CD4-positive, alpha-beta T cell treated with Interleukin-10 for 1 hour (primary cell): ENCODE data around the gene TMEM163.

Source experiments
- DNase-seq: peaks from one replicate; pipeline ENCODE4 v3.0.0-alpha.2; 2020

Gene TMEM163

DNA sequence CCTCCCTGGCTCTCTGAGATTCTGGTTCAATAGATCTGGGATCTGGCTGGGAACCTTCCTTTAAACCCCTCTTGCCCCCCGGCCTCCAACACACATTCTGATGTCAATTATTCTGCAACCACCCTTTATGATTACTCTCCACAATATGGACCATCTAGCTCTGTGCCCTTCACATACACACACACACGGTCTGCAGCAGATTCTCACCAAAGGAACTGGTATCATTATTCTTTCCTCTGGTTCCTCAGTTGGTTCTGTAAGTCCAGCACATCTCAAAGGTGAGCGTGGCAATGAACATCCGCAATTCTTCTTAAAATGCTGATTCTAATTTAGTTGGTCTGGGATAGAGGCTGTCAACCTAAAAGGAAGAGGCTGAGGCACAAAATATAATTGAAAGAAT, 2.8 kb upstream of the TMEM163 start:
- no peak for DNase-seq

GRCh38 chr2:134718023-134718816, 580 bp downstream of the TMEM163 start:
- peak; percentile 7 for DNase-seq

DNA sequence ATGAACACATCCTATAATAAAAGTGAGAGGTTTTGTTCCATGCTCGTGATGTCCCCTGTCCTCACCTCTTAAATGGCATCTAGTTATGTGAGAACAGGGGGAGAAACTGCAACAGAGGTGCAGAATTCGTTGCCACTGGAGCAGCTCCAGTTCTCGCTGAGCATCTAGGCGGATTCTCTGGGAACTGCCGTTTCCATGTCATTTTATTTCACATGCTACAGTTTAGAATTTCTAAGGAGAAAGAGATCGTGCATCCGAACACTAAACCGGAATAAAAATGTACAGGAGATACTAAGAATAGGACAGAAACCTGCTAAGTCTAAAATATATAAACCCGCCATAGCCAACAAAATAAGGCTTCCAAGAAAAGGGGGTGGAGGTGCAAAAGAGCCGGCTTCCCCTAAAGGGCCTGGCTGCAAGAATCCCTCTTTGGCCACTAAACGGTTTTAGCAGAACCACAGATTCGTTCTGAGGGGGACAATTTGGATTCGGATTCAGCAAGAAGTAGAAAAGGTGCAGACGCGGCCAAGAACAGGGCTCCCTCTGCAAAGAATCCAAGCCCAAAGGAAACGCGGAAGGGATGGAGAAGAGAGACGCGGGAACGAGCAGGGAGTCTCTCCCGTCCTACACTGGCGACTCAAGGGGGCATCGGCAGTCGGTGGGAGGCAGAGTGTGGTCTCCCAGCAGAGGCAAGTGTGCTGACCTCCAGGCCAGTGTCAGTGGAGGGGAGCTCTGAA, 1.3 kb downstream of the TMEM163 start:
- no peak for DNase-seq

DNA sequence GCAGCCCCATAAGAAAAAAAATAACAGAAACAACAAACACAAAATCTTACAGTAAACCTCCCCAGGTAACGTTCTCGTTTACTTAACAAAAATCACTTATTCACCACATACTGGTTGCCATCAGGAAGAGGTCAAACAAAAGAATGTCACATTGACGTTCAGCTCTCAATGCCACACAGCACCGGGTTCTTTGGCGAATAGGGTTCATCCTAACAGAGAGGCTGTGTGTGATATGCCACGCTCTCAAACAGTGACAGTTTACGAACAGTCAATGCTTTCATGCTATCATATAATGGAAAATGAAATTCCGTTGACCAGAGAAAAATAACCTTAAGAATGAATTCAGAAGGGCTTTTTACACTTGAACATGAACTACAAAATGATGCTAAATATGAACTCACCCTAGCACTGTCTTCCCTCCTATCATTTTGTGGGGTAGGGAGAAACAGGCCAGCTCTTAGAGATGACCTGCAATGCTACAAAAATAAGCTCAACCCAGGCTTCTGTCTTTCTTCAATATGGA, 2.0 kb downstream of the TMEM163 start:
- DNase-seq: no peak

DNA sequence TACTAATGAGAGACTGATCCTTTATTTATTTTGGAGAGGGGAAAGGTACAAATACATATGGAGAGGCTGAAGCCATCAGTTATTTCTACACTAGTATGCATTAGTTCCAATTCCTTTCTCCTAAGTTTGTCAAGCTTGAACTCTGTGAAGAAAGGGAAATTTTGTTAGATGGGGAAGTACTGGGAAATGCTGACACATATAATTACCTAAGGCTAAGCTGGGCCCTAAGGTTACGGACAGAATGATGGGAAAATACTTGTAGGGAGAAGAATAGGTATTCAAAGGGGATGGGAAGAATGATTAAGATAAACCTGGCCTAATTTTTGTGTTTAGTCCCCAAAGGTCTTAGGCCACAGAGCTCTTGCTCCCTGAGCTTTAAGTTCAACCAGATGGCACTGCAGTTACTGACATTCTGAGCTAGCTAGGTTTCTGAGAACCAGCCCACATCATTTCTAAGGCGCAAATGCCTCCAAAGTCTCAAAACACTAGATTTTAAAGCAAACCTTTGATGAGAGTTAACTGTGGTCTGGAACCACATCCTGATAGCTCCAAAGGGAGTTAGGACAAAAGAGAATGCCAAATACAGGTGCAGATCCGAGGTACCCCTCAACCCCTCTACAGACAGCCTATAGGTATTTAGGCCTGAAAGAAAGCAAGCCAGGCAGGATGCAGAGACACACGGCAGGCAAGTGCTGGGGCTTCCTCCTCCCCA, 2.7 kb downstream of the TMEM163 start:
- DNase-seq: no peak

GRCh38 chr2:134714228-134714627, 4.6 kb downstream of the TMEM163 start:
- DNase-seq: no peak

GRCh38 chr2:134713606-134714005, 5.2 kb downstream of the TMEM163 start:
- DNase-seq: no peak

DNA sequence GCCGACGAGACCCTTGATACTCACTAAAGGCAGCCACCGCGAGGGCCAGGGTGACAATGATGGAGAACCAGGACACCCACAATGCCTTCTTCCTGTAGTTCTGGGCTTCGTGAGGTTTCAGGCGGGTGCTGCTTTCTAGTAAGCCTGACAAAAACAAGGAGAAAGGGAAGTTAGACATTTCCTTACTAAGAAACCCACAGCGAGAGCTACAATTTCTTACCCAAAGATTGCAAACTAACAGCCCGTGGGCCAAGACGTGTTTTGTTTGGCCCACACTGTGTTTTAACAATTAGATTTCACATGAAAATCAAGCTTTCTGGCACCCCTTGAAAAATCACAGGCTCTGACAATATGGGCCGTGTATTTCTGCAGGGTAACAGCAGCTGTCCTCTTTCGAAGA, 5.6 kb downstream of the TMEM163 start:
- DNase-seq: no peak

DNA sequence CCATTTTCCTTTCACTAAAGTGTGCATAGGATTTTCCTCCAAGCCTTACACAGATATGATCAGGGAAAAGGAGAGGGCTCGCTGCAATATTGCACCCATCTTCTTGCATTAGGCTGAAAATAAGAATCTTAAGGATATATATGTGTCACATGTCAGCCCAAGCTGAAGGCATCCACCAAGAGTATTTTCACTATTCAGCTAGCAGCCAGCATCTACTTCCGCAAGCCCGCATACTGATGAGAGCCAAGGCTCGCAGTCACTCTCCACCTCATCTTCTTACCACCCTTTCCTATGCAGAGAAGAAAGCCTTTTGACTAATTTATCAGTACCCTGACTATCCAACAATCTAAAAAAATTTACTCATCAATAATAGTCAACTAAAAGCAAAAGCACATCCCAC, 6.1 kb downstream of the TMEM163 start:
- no peak for DNase-seq

GRCh38 chr2:134712299-134712698, 6.5 kb downstream of the TMEM163 start:
- no peak for DNase-seq

GRCh38 chr2:134711692-134712091, 7.1 kb downstream of the TMEM163 start:
- no peak for DNase-seq

GRCh38 chr2:134707330-134707676, 11.5 kb downstream of the TMEM163 start:
- no peak for DNase-seq

DNA sequence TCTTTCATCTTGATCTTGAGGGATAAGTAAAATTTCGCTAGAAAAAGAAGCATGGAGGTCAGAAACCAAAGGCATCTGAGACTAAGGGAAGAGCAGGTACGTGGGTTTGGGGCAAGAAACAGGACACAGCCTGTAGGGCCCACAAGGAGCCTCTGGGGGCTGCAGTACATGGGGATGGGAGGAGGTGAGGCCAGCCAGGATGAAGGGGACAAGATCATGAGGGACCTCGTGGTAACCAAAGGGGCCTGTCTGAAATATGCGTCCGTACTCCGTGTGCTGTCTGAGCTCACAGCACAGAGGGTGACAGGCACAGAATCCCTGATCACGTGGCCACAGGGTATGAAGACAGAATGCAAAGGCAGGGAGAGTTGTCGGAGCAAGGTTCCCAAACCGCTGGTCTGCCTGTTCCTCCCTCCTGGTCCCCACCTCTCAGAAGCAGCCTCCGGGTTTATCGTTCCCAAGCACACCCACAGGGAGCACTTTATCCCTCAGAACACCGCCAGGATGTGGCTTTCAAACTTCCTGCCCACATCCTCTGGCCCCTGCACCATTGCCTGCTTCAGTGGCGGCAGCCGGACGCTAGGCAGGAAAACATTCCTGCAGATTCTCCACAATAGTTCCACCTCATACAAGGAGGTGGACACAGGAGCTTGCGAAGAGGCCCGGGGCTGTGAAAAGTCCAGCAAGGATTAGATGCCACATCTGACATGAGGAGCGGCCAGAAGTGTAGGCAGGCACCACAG, 12.0 kb downstream of the TMEM163 start:
- DNase-seq: no peak

DNA sequence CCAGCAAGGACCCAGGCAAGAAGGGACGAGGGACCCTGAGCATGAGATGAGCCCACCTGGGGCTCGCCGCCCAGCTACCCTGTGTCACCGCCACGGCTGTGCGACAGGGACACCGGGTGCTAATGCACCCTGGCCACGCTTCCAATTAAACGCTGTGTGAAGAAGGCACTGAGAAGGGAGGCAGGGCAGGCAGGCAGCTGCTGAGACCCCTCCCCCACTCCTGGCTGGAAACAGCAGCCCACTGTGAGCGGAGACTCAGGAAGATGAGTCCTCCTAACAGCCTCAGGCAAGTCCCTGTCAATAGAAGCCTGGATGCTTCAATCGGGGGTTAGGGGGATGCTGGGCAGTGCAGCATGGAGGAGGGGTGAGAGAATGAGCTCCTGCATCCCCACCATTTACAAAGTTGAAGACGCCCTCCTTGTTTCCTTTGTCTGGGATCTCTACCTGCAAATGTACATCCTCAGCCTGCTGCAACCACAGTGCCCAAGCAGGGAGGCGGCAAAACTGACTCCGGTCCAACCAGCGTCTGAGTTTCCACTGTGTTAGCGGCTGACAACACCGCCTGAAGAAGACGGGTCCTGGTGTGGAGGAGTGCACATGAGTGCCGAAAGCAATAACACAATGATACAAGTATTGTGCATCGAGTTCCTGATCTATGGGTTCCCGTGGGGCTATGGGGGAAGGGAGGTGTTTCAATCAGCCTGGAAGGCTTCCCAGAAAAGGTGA, 12.8 kb downstream of the TMEM163 start:
- DNase-seq: no peak

GRCh38 chr2:134704173-134704572, 14.6 kb downstream of the TMEM163 start:
- no peak for DNase-seq

DNA sequence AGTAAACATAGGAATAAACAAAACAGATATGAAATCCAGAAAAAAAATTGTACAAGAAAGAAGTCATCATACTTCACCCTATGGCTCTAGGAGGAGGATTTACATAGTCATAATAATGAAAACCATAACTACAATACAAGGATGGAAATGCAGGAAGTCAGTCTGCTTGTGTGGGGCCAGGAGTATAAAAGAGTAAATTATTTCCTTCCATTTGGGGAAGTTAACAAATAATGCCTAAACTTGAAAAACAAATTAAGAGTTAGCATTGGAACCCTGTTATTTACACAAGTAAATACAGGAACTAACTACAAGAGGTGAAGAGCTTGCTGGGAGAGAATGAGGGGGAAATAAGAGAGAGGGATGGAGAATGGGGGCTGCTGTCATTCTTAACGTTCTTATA, 15.4 kb downstream of the TMEM163 start:
- DNase-seq: no peak

- DNase-seq: no peak
Observed at GRCh38 chr2:134700730-134701129, 18.1 kb downstream of the TMEM163 start.

- no peak for DNase-seq
Observed at GRCh38 chr2:134694411-134694810, 24.4 kb downstream of the TMEM163 start.

DNA sequence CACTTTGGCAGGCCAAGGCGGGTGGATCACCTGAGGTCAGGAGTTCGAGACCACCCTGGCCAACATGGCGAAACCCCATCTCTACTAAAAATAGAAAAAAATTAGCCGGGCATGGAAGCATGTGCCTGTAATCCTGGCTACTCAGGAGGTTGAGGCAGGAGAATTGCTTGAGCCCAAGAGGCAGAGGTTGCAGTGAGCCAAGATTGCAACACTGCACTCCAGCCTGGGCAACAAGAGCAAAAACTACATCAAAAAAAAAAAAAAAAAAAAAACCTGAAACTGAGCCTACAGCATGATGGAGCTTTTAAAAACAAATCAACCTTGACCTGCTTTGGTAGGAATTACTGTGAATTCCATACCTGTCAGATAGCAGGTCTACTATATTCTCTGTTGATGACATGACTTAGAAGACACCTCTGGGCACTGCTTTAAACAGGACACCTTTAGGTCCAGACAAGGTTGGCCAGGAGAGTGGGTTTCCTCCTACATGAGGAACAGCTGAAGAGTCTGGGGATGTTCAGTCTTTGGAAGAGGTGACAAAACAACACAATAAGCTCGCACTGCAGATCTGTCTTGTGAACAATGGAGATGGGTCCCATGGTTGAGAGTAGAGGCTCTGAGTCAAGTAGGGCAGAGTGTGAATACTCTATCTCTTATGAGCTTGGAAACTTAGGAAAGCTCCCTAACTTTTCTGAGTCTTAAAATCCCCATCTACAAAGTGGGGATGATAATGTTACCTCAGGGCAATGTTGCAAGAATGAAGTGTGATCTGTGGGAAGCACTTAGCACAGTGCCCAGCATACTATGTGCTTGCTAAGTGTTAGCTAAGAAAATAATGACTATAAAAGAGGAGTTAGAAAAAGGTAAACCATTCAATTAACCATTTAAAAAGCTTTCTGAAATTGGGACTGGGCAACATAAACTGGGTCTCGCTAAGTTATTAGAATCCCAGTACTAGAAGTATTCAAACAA, 25.2 kb downstream of the TMEM163 start:
- DNase-seq: no peak

DNA sequence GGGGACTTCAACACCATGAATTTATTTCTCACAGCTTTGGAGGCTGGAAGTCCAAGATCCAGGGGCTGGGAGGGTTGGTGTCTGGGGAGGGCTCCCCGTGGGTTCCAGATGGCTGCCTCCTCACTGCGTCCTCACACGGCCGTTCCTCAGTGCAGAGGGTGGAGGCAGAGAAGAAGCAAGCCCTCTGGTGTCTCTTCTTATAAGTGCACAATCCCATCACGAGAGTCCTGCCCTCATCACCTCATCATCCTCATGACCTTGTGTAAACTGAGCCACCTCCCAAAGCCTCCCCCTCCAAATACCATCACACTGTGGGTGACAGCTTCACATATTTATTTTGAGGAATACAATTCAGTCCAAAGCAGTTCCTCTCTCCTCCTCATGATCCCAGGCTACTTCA, 26.3 kb downstream of the TMEM163 start:
- DNase-seq: peak; percentile 43

DNA sequence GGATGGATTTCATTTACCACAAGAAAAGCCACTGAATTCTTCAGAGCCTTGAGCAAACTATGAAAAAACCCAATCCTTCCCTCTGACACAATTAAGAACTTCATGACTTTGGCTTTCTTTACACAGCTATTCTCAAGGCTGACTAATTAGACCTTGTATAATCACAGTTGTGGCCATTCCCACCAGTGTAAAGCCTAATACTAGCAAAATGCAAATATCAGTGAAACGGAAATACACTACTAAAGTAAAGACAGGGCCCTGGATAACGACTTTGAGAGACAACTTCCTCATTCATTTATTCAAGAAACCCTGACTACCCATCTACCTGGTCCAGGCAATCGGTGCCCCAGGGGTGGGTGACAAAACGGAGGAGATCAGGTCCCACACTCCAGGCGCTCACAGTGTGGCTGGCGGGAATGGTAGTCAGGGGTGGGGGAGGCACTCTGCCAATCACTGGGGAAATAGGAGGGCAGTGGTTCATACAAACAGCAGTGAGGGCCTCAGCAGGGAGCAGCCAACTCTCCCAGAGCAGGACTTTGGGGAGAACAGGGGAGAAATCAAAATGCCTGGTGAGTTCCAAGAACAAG, 28.1 kb downstream of the TMEM163 start:
- no peak for DNase-seq
